HUES6 (cell line): ENCODE results near the gene LHFPL2.

Experiments used
- H3K27ac ChIP-seq: 2 replicates; pipeline ENCODE4 v1.7.0; 2013; ENCODE audit warnings: low read depth, mild to moderate bottlenecking, low read length, inconsistent platforms
- H3K27me3 ChIP-seq: 2 replicates; pipeline ENCODE4 v1.6.1; 2013; ENCODE audit warnings: low read length; ENCODE audit not compliant: control insufficient read depth, insufficient read depth
- H3K36me3 ChIP-seq: 2 replicates; pipeline ENCODE4 v1.6.1; 2013; ENCODE audit warnings: low read length; ENCODE audit not compliant: control insufficient read depth, insufficient read depth
- H3K4me1 ChIP-seq: 2 replicates; pipeline ENCODE4 v1.6.1; 2013; ENCODE audit warnings: low read length; ENCODE audit not compliant: control insufficient read depth, insufficient read depth
- H3K4me3 ChIP-seq: 2 replicates; pipeline ENCODE4 v1.5.1; 2013; ENCODE audit warnings: low read depth, low read length
- H3K9ac ChIP-seq: one replicate; pipeline ENCODE4 v1.6.1; 2013; ENCODE audit warnings: mild to moderate bottlenecking, low read length
- H3K9me3 ChIP-seq: 2 replicates; pipeline ENCODE4 v1.6.1; 2013; ENCODE audit warnings: low read depth, low read length; ENCODE audit not compliant: control insufficient read depth, insufficient read depth

The LHFPL2 gene

GRCh38 chr5:78519198-78519941, 129.2 kb downstream of the LHFPL2 start:
- H3K27me3 ChIP-seq, result no peaks in the 10 kb centered on the region
- H3K36me3 ChIP-seq, result 0 out of 2 replicates have a peak, but pooled peaks cover 2% of the 10 kb centered on the region
- no peaks in the 10 kb centered on the region for H3K9me3 ChIP-seq
- H3K4me3 ChIP-seq, result no peak overlapping the region
- H3K4me1 ChIP-seq, result peaks cover 8% of the 10 kb centered on the region
- no peak overlapping the region for H3K9ac ChIP-seq
- no peak overlapping the region for H3K27ac ChIP-seq

GRCh38 chr5:78518365-78519197, 130.0 kb downstream of the LHFPL2 start:
- H3K27me3 ChIP-seq, result no peaks in the 10 kb centered on the region
- H3K9ac ChIP-seq, result no peak overlapping the region
- peaks cover 5% of the 10 kb centered on the region; the same call in 1 of the 2 replicates for H3K36me3 ChIP-seq
- H3K9me3 ChIP-seq, result no peaks in the 10 kb centered on the region
- no peak overlapping the region for H3K4me3 ChIP-seq
- no peak overlapping the region; the same call in 1 of the 2 replicates for H3K27ac ChIP-seq
- H3K4me1 ChIP-seq, result peaks cover 8% of the 10 kb centered on the region

- no peak overlapping the region for H3K9ac ChIP-seq
- no peak overlapping the region for H3K4me3 ChIP-seq
- no peaks in the 10 kb centered on the region for H3K27me3 ChIP-seq
- H3K36me3 ChIP-seq, result peaks cover 5% of the 10 kb centered on the region; the same call in 1 of the 2 replicates
- no peak overlapping the region for H3K27ac ChIP-seq
- no peaks in the 10 kb centered on the region for H3K9me3 ChIP-seq
- peaks cover 15% of the 10 kb centered on the region for H3K4me1 ChIP-seq
Measured at GRCh38 chr5:78515670-78516069, 132.9 kb downstream of the LHFPL2 start.

GRCh38 chr5:78514427-78515330, 133.9 kb downstream of the LHFPL2 start:
- Histone ChIP-seq H3K4me3 (no peak overlapping the region), H3K27me3 (0 out of 2 replicates have a peak, but pooled peaks cover 2% of the 10 kb centered on the region), H3K9me3 (no peaks in the 10 kb centered on the region), H3K36me3 (peaks cover 5% of the 10 kb centered on the region; the same call in 1 of the 2 replicates), H3K9ac (no peak overlapping the region), H3K4me1 (peaks cover 24% of the 10 kb centered on the region), H3K27ac (no peak overlapping the region)

- Histone ChIP-seq H3K9me3 (no peaks in the 10 kb centered on the region), H3K27me3 (0 out of 2 replicates have a peak, but pooled peaks cover 3% of the 10 kb centered on the region), H3K4me1 (peaks cover 28% of the 10 kb centered on the region), H3K36me3 (peaks cover 5% of the 10 kb centered on the region; the same call in 1 of the 2 replicates), H3K4me3 (no peak overlapping the region), H3K27ac (no peak overlapping the region), H3K9ac (no peak overlapping the region)
Measured at GRCh38 chr5:78513441-78513840, 135.1 kb downstream of the LHFPL2 start.

GRCh38 chr5:78512435-78512834, 136.1 kb downstream of the LHFPL2 start:
- H3K36me3 ChIP-seq, result peaks cover 5% of the 10 kb centered on the region; the same call in 1 of the 2 replicates
- H3K4me1 ChIP-seq, result peaks cover 38% of the 10 kb centered on the region
- 0 out of 2 replicates have a peak, but pooled peaks cover 3% of the 10 kb centered on the region for H3K27me3 ChIP-seq
- H3K27ac ChIP-seq, result no peak overlapping the region
- H3K9me3 ChIP-seq, result no peaks in the 10 kb centered on the region
- no peak overlapping the region for H3K4me3 ChIP-seq
- H3K9ac ChIP-seq, result no peak overlapping the region

- Histone ChIP-seq H3K4me1 (peaks cover 44% of the 10 kb centered on the region), H3K27ac (no peak overlapping the region), H3K36me3 (peaks cover 5% of the 10 kb centered on the region; the same call in 1 of the 2 replicates), H3K9ac (no peak overlapping the region), H3K27me3 (0 out of 2 replicates have a peak, but pooled peaks cover 3% of the 10 kb centered on the region), H3K9me3 (no peaks in the 10 kb centered on the region), H3K4me3 (no peak overlapping the region)
Measured at GRCh38 chr5:78511121-78511906, 137.3 kb downstream of the LHFPL2 start.

GRCh38 chr5:78509884-78510769, 138.4 kb downstream of the LHFPL2 start:
- H3K9me3 ChIP-seq, result no peaks in the 10 kb centered on the region
- H3K9ac ChIP-seq, result peak overlapping the region; percentile 49
- H3K27ac ChIP-seq, result no peak overlapping the region
- peaks cover 5% of the 10 kb centered on the region; the same call in 1 of the 2 replicates for H3K36me3 ChIP-seq
- H3K27me3 ChIP-seq, result 0 out of 2 replicates have a peak, but pooled peaks cover 3% of the 10 kb centered on the region
- peaks cover 56% of the 10 kb centered on the region for H3K4me1 ChIP-seq
- peak overlapping the region; percentile 69 for H3K4me3 ChIP-seq

GRCh38 chr5:78509145-78509865, 139.3 kb downstream of the LHFPL2 start:
- Histone ChIP-seq H3K27me3 (0 out of 2 replicates have a peak, but pooled peaks cover 3% of the 10 kb centered on the region), H3K36me3 (peaks cover 3% of the 10 kb centered on the region; the same call in 1 of the 2 replicates), H3K27ac (no peak overlapping the region), H3K4me1 (peaks cover 64% of the 10 kb centered on the region), H3K4me3 (peak overlapping the region; percentile 69), H3K9ac (peak overlapping the region; percentile 49), H3K9me3 (no peaks in the 10 kb centered on the region)
